Measurements from ENCODE around the gene SLC27A5. TPM values are rescaled to one million over a fixed set of nuclear protein-coding genes. Genes with fewer than 3 reads are reported as not detected.

Gene SLC27A5
- total and polyA plus RNA-seq, 2 of the 13 experiments (the other 11 are each of a cell fraction or from before 2014, with no cell fraction given) = 30.3 to 40.2 TPM

DNA sequence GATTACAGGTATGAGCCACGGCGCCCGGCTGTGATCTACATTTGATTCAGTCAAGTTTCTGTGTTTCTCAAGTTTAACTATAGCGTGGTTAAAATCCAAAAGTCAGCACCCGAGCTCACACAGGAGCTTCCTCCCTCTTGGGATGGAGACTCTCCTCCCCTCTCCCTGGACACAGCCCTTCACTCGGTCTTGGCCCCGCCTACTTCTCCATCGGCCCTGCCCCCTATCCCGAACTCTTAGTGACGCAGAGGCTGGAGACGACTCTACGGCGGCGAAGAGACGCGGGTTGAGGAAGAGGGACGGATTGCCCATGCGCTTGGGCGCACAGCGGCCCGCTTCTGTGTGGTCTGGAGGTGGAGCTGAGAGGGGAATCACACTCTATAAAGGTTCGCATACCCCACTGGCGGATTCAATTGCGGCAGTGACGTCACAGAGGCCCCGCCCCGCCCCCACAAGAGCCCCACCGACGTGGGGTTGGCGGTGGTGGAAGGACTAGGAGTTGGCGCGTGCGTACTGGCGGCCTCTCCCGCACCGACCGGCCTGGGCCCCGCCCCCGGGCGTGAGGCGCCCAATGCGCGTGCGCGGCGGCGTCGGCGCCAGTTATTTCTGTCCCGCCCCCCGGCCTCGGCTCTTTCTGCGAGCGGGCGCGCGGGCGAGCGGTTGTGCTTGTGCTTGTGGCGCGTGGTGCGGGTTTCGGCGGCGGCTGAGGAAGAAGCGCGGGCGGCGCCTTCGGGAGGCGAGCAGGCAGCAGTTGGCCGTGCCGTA lies 32.2 kb upstream of the SLC27A5 start, which contains the start of gene TRIM28 (continued):
- TF ChIP-seq ZKSCAN8 (CRISPR knock-in tag; IDR thresholded peaks at IDR 0.05; ENCODE audit: borderline replicate concordance) (peak; percentile 17; the same call in 1 of the 2 replicates), ZFAT (CRISPR knock-in tag; conservative IDR thresholded peaks at IDR 0.05) (no peak), SRY (CRISPR knock-in tag; IDR thresholded peaks at IDR 0.05) (peak; percentile 86; the same call in 1 of the 2 replicates), ZSCAN21 (CRISPR knock-in tag; IDR thresholded peaks at IDR 0.05; ENCODE audit: borderline replicate concordance) (peak; percentile 62; the same call in 1 of the 2 replicates), JUNB (CRISPR knock-in tag; IDR thresholded peaks at IDR 0.05; ENCODE audit: borderline replicate concordance) (no peak), NR2F1 (CRISPR knock-in tag; IDR thresholded peaks at IDR 0.05) (no peak), CHD4 (IDR thresholded peaks at IDR 0.05; ENCODE audit: borderline replicate concordance, low read length) (no peak), ZNF772 (CRISPR knock-in tag; IDR thresholded peaks at IDR 0.05) (no peak)
- TF ChIP-seq, protein P1, sequence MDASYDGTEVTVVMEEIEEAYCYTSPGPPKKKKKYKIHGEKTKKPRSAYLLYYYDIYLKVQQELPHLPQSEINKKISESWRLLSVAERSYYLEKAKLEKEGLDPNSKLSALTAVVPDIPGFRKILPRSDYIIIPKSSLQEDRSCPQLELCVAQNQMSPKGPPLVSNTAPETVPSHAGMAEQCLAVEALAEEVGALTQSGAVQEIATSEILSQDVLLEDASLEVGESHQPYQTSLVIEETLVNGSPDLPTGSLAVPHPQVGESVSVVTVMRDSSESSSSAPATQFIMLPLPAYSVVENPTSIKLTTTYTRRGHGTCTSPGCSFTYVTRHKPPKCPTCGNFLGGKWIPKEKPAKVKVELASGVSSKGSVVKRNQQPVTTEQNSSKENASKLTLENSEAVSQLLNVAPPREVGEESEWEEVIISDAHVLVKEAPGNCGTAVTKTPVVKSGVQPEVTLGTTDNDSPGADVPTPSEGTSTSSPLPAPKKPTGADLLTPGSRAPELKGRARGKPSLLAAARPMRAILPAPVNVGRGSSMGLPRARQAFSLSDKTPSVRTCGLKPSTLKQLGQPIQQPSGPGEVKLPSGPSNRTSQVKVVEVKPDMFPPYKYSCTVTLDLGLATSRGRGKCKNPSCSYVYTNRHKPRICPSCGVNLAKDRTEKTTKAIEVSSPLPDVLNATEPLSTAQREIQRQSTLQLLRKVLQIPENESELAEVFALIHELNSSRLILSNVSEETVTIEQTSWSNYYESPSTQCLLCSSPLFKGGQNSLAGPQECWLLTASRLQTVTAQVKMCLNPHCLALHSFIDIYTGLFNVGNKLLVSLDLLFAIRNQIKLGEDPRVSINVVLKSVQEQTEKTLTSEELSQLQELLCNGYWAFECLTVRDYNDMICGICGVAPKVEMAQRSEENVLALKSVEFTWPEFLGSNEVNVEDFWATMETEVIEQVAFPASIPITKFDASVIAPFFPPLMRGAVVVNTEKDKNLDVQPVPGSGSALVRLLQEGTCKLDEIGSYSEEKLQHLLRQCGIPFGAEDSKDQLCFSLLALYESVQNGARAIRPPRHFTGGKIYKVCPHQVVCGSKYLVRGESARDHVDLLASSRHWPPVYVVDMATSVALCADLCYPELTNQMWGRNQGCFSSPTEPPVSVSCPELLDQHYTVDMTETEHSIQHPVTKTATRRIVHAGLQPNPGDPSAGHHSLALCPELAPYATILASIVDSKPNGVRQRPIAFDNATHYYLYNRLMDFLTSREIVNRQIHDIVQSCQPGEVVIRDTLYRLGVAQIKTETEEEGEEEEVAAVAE (CRISPR knock-in tag; IDR thresholded peaks at IDR 0.05; ENCODE audit: borderline replicate concordance) = peak; percentile 30; the same call in 1 of the 2 replicates
- TF ChIP-seq, protein P2, sequence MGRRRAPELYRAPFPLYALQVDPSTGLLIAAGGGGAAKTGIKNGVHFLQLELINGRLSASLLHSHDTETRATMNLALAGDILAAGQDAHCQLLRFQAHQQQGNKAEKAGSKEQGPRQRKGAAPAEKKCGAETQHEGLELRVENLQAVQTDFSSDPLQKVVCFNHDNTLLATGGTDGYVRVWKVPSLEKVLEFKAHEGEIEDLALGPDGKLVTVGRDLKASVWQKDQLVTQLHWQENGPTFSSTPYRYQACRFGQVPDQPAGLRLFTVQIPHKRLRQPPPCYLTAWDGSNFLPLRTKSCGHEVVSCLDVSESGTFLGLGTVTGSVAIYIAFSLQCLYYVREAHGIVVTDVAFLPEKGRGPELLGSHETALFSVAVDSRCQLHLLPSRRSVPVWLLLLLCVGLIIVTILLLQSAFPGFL (CRISPR knock-in tag; IDR thresholded peaks at IDR 0.05) = no peak
- TF ChIP-seq, protein P3, sequence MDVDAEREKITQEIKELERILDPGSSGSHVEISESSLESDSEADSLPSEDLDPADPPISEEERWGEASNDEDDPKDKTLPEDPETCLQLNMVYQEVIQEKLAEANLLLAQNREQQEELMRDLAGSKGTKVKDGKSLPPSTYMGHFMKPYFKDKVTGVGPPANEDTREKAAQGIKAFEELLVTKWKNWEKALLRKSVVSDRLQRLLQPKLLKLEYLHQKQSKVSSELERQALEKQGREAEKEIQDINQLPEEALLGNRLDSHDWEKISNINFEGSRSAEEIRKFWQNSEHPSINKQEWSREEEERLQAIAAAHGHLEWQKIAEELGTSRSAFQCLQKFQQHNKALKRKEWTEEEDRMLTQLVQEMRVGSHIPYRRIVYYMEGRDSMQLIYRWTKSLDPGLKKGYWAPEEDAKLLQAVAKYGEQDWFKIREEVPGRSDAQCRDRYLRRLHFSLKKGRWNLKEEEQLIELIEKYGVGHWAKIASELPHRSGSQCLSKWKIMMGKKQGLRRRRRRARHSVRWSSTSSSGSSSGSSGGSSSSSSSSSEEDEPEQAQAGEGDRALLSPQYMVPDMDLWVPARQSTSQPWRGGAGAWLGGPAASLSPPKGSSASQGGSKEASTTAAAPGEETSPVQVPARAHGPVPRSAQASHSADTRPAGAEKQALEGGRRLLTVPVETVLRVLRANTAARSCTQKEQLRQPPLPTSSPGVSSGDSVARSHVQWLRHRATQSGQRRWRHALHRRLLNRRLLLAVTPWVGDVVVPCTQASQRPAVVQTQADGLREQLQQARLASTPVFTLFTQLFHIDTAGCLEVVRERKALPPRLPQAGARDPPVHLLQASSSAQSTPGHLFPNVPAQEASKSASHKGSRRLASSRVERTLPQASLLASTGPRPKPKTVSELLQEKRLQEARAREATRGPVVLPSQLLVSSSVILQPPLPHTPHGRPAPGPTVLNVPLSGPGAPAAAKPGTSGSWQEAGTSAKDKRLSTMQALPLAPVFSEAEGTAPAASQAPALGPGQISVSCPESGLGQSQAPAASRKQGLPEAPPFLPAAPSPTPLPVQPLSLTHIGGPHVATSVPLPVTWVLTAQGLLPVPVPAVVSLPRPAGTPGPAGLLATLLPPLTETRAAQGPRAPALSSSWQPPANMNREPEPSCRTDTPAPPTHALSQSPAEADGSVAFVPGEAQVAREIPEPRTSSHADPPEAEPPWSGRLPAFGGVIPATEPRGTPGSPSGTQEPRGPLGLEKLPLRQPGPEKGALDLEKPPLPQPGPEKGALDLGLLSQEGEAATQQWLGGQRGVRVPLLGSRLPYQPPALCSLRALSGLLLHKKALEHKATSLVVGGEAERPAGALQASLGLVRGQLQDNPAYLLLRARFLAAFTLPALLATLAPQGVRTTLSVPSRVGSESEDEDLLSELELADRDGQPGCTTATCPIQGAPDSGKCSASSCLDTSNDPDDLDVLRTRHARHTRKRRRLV (CRISPR knock-in tag; IDR thresholded peaks at IDR 0.05) = no peak
- TF ChIP-seq, protein P4, sequence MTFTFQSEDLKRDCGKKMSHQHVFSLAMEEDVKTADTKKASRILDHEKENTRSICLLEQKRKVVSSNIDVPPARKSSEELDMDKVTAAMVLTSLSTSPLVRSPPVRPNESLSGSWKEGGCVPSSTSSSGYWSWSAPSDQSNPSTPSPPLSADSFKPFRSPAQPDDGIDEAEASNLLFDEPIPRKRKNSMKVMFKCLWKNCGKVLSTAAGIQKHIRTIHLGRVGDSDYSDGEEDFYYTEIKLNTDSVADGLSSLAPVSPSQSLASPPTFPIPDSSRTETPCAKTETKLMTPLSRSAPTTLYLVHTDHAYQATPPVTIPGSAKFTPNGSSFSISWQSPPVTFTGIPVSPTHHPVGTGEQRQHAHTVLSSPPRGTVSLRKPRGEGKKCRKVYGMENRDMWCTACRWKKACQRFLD (CRISPR knock-in tag; IDR thresholded peaks at IDR 0.05; ENCODE audit: borderline replicate concordance) = 0 out of 2 replicates have a peak, but pooled peaks have one; percentile 12
- TF ChIP-seq, protein P5, sequence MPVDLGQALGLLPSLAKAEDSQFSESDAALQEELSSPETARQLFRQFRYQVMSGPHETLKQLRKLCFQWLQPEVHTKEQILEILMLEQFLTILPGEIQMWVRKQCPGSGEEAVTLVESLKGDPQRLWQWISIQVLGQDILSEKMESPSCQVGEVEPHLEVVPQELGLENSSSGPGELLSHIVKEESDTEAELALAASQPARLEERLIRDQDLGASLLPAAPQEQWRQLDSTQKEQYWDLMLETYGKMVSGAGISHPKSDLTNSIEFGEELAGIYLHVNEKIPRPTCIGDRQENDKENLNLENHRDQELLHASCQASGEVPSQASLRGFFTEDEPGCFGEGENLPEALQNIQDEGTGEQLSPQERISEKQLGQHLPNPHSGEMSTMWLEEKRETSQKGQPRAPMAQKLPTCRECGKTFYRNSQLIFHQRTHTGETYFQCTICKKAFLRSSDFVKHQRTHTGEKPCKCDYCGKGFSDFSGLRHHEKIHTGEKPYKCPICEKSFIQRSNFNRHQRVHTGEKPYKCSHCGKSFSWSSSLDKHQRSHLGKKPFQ (CRISPR knock-in tag; IDR thresholded peaks at IDR 0.05; ENCODE audit: insufficient replicate concordance) = no peak

Measured in HepG2 (cell line).